Smooth muscle cell (in vitro differentiated cells): ENCODE results near the gene RPEL1. TPM values are rescaled to one million over a fixed set of nuclear protein-coding genes. Genes with fewer than 3 reads are reported as not detected.

Source experiments
- DNase-seq: peaks from one replicate; lab custom pipeline; 2025; ENCODE audit not compliant: unreplicated experiment; lab: John Stamatoyannopoulos, UW
- H2AFZ ChIP-seq: fragments of 200-600 bp; sonication (generic); 2 replicates; pipeline ENCODE4 v1.6.0; 2016; ENCODE audit warnings: antibody characterized with exemption, low read depth, mild to moderate bottlenecking
- H3F3A ChIP-seq: fragments of 200-600 bp; sonication (generic); 2 replicates; pipeline ENCODE4 v1.6.0; 2017; ENCODE audit warnings: antibody characterized with exemption, low read depth
- H3K27ac ChIP-seq: fragments of 200-600 bp; sonication (generic); 2 replicates; pipeline ENCODE4 v1.5.1; 2016; ENCODE audit warnings: low read depth, mild to moderate bottlenecking
- H3K27me3 ChIP-seq: fragments of 200-600 bp; sonication (generic); 2 replicates; pipeline ENCODE4 v1.6.1; 2016; ENCODE audit warnings: low read depth, mild to moderate bottlenecking
- H3K36me3 ChIP-seq: fragments of 200-600 bp; sonication (generic); 2 replicates; pipeline ENCODE4 v1.5.1; 2016; ENCODE audit warnings: low read depth
- H3K4me1 ChIP-seq: fragments of 200-600 bp; sonication (generic); 2 replicates; pipeline ENCODE4 v1.5.1; 2016; ENCODE audit warnings: low read depth
- H3K4me2 ChIP-seq: fragments of 200-600 bp; sonication (generic); 2 replicates; pipeline ENCODE4 v1.6.0; 2016; ENCODE audit warnings: mild to moderate bottlenecking
- H3K4me3 ChIP-seq: fragments of 200-600 bp; sonication (generic); 2 replicates; pipeline ENCODE4 v1.5.1; 2016; ENCODE audit warnings: mild to moderate bottlenecking
- H3K79me2 ChIP-seq: fragments of 200-600 bp; sonication (generic); 2 replicates; pipeline ENCODE4 v1.6.0; 2016; ENCODE audit warnings: low read depth, mild to moderate bottlenecking
- H3K9ac ChIP-seq: fragments of 200-600 bp; sonication (generic); 2 replicates; pipeline ENCODE4 v1.6.0; 2016; ENCODE audit warnings: low read depth
- H3K9me3 ChIP-seq: fragments of 200-600 bp; sonication (generic); replicated peaks from 2 replicates; pipeline ENCODE4 v1.5.1; 2016; ENCODE audit warnings: low read depth
- H4K20me1 ChIP-seq: fragments of 200-600 bp; sonication (generic); 2 replicates; pipeline ENCODE4 v1.6.0; 2016; ENCODE audit warnings: low read depth
- CTCF ChIP-seq: fragments of 200-600 bp; sonication (generic); IDR thresholded peaks from 2 replicates; pipeline ENCODE4 v1.5.1; 2017; ENCODE audit warnings: borderline replicate concordance, mild to moderate bottlenecking, antibody characterized with exemption; ENCODE audit not compliant: insufficient read depth, poor library complexity, severe bottlenecking
- WGBS: methylation state at CpG from one replicate; pipeline ENCODE4 v1.1.7; 2016; ENCODE audit warnings: low lambda C conversion rate; 5-methylcytosine and 5-hydroxymethylcytosine counted together
- polyA plus RNA-seq: library from polyadenylated mRNA; unstranded; fragments of >200 nt; fragmentation: Nextera tagmentation; extraction: Ambion mirVana; gene quantifications from 2 replicates; pipeline ENCODE4 v1.2.1, GENCODE V29; 2016
- total RNA-seq: library from RNA; depleted of rRNA; stranded (reverse); fragments of >200 nt; gene quantifications from 2 replicates; pipeline ENCODE4 v1.2.3, GENCODE V29; 2014

The RPEL1 gene
- total and polyA plus RNA-seq, 2 experiments from 2014 or later: not detected

GRCh38 chr10:103259989-103260388, 14.3 kb downstream of the RPEL1 start:
- TF ChIP-seq CTCF: no peak
- H3K27ac ChIP-seq: no peak overlapping the region
- H3K79me2 ChIP-seq: no peaks in the 10 kb centered on the region
- whole genome bisulfite sequencing: 92% methylated on average over 5 of the region's 5 CpGs
- no peaks in the 10 kb centered on the region for H3K36me3 ChIP-seq
- H4K20me1 ChIP-seq: no peaks in the 10 kb centered on the region
- no peak overlapping the region for H2AFZ ChIP-seq
- no peak overlapping the region for H3K4me2 ChIP-seq
- H3K9ac ChIP-seq: no peak overlapping the region
- DNase-seq: no peak
- H3F3A ChIP-seq: no peaks in the 10 kb centered on the region
- no peaks in the 10 kb centered on the region for H3K9me3 ChIP-seq
- H3K27me3 ChIP-seq: no peaks in the 10 kb centered on the region
- H3K4me3 ChIP-seq: no peak overlapping the region
- no peaks in the 10 kb centered on the region for H3K4me1 ChIP-seq

DNA sequence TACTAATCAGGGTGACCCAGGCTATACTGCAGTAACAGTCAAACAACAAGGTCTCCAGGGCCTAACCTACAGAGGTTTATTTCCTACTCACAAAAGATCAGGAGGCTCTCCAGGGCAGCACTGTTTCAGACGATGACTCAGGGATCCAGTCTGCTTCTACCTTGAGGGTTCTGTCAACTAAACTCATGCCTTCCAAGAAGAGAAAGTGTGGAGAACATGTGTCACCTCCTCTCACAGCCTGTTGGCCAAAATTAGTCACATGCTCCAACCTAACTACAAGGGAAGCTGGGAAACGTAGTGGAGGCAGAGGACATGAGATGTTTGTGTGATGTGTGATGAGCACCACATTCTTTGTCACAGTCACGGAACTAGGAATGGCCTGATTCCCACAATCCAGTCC, 16.5 kb downstream of the RPEL1 start:
- Histone ChIP-seq H3K4me3 (no peak overlapping the region), H4K20me1 (no peaks in the 10 kb centered on the region), H3K27me3 (no peaks in the 10 kb centered on the region), H2AFZ (no peak overlapping the region), H3K36me3 (no peaks in the 10 kb centered on the region), H3K4me2 (no peak overlapping the region), H3K9me3 (no peaks in the 10 kb centered on the region), H3K79me2 (no peaks in the 10 kb centered on the region), H3K27ac (no peak overlapping the region), H3K9ac (no peak overlapping the region), H3K4me1 (no peaks in the 10 kb centered on the region), H3F3A (no peaks in the 10 kb centered on the region)
- DNase-seq: no peak
- no peak for TF ChIP-seq CTCF
- WGBS: 87% methylated on average over 3 of the region's 3 CpGs

DNA sequence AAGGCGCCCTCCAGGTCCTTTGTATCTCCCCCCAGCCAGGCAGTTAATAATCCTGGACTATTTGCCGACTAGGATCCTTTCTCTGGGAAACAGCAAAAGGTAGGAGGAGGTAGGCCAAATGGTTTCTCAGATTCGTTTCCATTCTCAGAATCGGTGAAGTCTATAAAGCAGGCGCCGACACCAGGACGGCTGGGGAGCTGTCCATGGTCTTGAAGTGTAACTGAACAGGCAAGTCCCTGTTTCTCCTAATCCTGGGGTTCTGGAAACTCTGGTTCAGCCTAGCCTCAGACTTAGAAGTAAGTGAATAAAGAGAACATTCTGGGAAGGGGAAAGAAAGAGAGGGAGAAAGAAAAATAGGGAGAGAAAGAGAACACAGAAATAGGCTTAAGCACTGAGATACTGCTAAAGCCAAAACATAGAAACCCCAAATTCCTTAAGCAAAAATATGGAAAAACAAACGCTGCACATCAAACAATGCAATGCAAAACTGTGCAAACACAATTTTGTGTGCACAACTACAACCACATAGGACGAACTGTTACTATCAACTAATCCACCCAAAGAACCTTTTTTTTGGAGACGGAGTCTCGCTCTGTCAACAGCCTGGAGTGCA, 20.1 kb downstream of the RPEL1 start:
- H3K36me3 ChIP-seq: no peaks in the 10 kb centered on the region
- 35% methylated on average over 11 of the region's 11 CpGs for WGBS

More for the DNA sequence above, 20.1 kb downstream of the RPEL1 start:
- Histone ChIP-seq H3K79me2 (no peaks in the 10 kb centered on the region), H3K4me3 (no peak overlapping the region), H3K27me3 (no peaks in the 10 kb centered on the region), H4K20me1 (no peaks in the 10 kb centered on the region), H3K27ac (no peak overlapping the region), H3K9me3 (no peaks in the 10 kb centered on the region), H2AFZ (no peak overlapping the region), H3K4me2 (no peak overlapping the region), H3F3A (no peaks in the 10 kb centered on the region), H3K9ac (no peak overlapping the region), H3K4me1 (no peaks in the 10 kb centered on the region)
- no peak for TF ChIP-seq CTCF
- peak; percentile 30 for DNase-seq
